GM12878 (cell line): Measurements from ENCODE around the gene KEL. TPM values are rescaled to one million over a fixed set of nuclear protein-coding genes. Genes with fewer than 3 reads are reported as not detected.

Source experiments
- ATAC-seq: fragments of 200-7000 bp; cut with Tn5 transposase; 3 replicates; pipeline ENCODE4 v1.9.1; 2020; ENCODE audit warnings: mild to moderate bottlenecking, moderate library complexity
- BruUV-seq: library from RNA; stranded (reverse); fragments of 400-500 nt; replicated peaks from 2 replicates; lab custom pipeline; 2021; lab: Mats Ljungman, UMichigan
- CTCF ChIA-PET: fragments of 300-600 bp; sonication (Branson Sonifier 250); formaldehyde crosslinking; extraction: SDS; loops from one replicate; lab custom pipeline; 2021; ENCODE audit warnings: inconsistent platforms; lab: Yijun Ruan, JAX
- POLR2A ChIA-PET: fragments of 350-600 bp; formaldehyde crosslinking; extraction: SDS; loops from one replicate; lab custom pipeline; 2021; ENCODE audit warnings: inconsistent platforms; lab: Charles Lee
- RAD21 ChIA-PET: fragments of 300-600 bp; sonication (Branson Sonifier 250); formaldehyde crosslinking; loops from one replicate; lab custom pipeline; 2023; ENCODE audit warnings: antibody characterized with exemption; ENCODE audit not compliant: unreplicated experiment; lab: Charles Lee
- SMC1A ChIA-PET: fragments of 300-600 bp; sonication (Branson Sonifier 250); formaldehyde crosslinking; loops from one replicate; lab custom pipeline; 2023; ENCODE audit not compliant: unreplicated experiment, uncharacterized antibody; lab: Charles Lee
- DNase-seq: peaks from one replicate; pipeline ENCODE4 v3.0.0-alpha.2; 2011; ENCODE audit warnings: low read depth, low spot score
- FAIRE-seq: peaks from 3 replicates; lab custom pipeline; 2011; peaks lifted over from hg19 to GRCh38; lab: Jason Lieb, UNC
- H2AFZ ChIP-seq: 2 replicates; pipeline ENCODE4 v1.6.0; 2011; ENCODE audit warnings: low read depth, low read length, control low read depth; ENCODE audit not compliant: control insufficient read depth
- H3K27ac ChIP-seq: 2 replicates; pipeline ENCODE4 v1.5.1; 2011; ENCODE audit warnings: control low read depth; ENCODE audit not compliant: control insufficient read depth, insufficient read depth
- H3K27me3 ChIP-seq, 2 experiments: replicated peaks in 1 of 2; 2 replicates each; pipeline versions ENCODE4 v1.6.0 to v1.6.1; 2011; ENCODE audit warnings: low read length in 1 of 2; ENCODE audit not compliant: control insufficient read depth in 2 of 2, insufficient read depth in 2 of 2
- H3K36me3 ChIP-seq, 2 experiments: 2 replicates each; pipeline ENCODE4 v1.5.1; 2011; ENCODE audit warnings: low read length in 1 of 2; ENCODE audit not compliant: control insufficient read depth in 2 of 2, insufficient read depth in 2 of 2
- H3K4me1 ChIP-seq: 2 replicates; pipeline ENCODE4 v1.6.1; 2011; ENCODE audit warnings: mild to moderate bottlenecking, low read length, moderate library complexity, mixed read lengths; ENCODE audit not compliant: control insufficient read depth, insufficient read depth
- H3K4me2 ChIP-seq: 2 replicates; pipeline ENCODE4 v1.6.0; 2011; ENCODE audit warnings: control low read depth; ENCODE audit not compliant: control insufficient read depth, insufficient read depth
- H3K4me3 ChIP-seq: fragments of 200-600 bp; sonication (generic); 2 replicates; pipeline ENCODE4 v1.5.1; 2016
- H3K79me2 ChIP-seq: 2 replicates; pipeline ENCODE4 v1.6.0; 2011; ENCODE audit warnings: low read length; ENCODE audit not compliant: control insufficient read depth, insufficient read depth
- H3K9ac ChIP-seq: 2 replicates; pipeline ENCODE4 v1.8.0; 2011; ENCODE audit warnings: low read length, control low read depth, mixed read lengths; ENCODE audit not compliant: control insufficient read depth, insufficient read depth
- H3K9me3 ChIP-seq: replicated peaks from 3 replicates; pipeline ENCODE4 v1.5.1; 2011; ENCODE audit warnings: mild to moderate bottlenecking, low read length; ENCODE audit not compliant: control insufficient read depth, insufficient read depth
- H4K20me1 ChIP-seq: 2 replicates; pipeline ENCODE4 v1.6.0; 2011; ENCODE audit not compliant: control insufficient read depth, insufficient read depth
- CHD4 ChIP-seq: fragments of 200-600 bp; sonication (generic); IDR thresholded peaks from 2 replicates; pipeline ENCODE4 v1.6.1; 2016; ENCODE audit warnings: mild to moderate bottlenecking
- JUNB ChIP-seq: IDR thresholded peaks from 2 replicates; pipeline ENCODE4 v1.6.1; 2016; ENCODE audit warnings: antibody characterized with exemption, mild to moderate bottlenecking
- LARP7 ChIP-seq: fragments of 450-650 bp; IDR thresholded peaks from 2 replicates; pipeline ENCODE4 v1.6.1; 2017; ENCODE audit warnings: mild to moderate bottlenecking
- MXI1 ChIP-seq: fragments of 150-350 bp; IDR thresholded peaks from 2 replicates; pipeline ENCODE4 v1.6.1; 2011; ENCODE audit warnings: low read depth, mild to moderate bottlenecking, inconsistent platforms, low read length, improper control_type of control experiment
- RCOR1 ChIP-seq: conservative IDR thresholded peaks from 2 replicates; pipeline ENCODE4 v1.6.1; 2012; ENCODE audit warnings: low read depth, low read length, improper control_type of control experiment
- SP1 ChIP-seq: IDR thresholded peaks from one replicate; pipeline ENCODE4 v1.6.1; 2011; ENCODE audit warnings: low read depth, low read length
- TCF12 ChIP-seq: IDR thresholded peaks from 2 replicates; pipeline ENCODE4 v1.6.1; 2011; ENCODE audit warnings: low read depth, mild to moderate bottlenecking, low read length
- TCF3 ChIP-seq: IDR thresholded peaks from 2 replicates; pipeline ENCODE4 v1.6.1; 2012; ENCODE audit warnings: low read depth, mild to moderate bottlenecking, low read length, borderline replicate concordance; ENCODE audit not compliant: insufficient read depth
- ZBED1 ChIP-seq: IDR thresholded peaks from 2 replicates; pipeline ENCODE4 v1.6.1; 2016; ENCODE audit warnings: borderline replicate concordance
- ZNF24 ChIP-seq: fragments of 450-650 bp; IDR thresholded peaks from 2 replicates; pipeline ENCODE4 v1.6.1; 2017; ENCODE audit warnings: antibody characterized with exemption, mild to moderate bottlenecking
- ZSCAN29 ChIP-seq: fragments of 450-650 bp; IDR thresholded peaks from 2 replicates; pipeline ENCODE4 v1.6.1; 2017; ENCODE audit warnings: mild to moderate bottlenecking, moderate library complexity
- WGBS: methylation state at CpG from one replicate; pipeline ENCODE4 v1.1.6; 2016; ENCODE audit warnings: low lambda C conversion rate; ENCODE audit not compliant: insufficient replicate concordance, insufficient coverage; ENCODE audit errors: missing lambda C conversion rate; 5-methylcytosine and 5-hydroxymethylcytosine counted together
- in situ Hi-C: fragments of 300-500 bp; cut with MboI; formaldehyde crosslinking; loops from 9 replicates; pipeline ENCODE4 v1.14.3; 2018; ENCODE audit warnings: mixed read lengths
- intact Hi-C: fragments of 100-400 bp; cut with micrococcal nuclease; formaldehyde crosslinking; loops from one replicate; pipeline ENCODE4 v1.14.2; 2022; ENCODE audit not compliant: unreplicated experiment
- polyA plus RNA-seq, 11 experiments: library from polyadenylated mRNA; depleted of rRNA in 4 of 11; unstranded in 6 of 11; stranded (reverse) in 5 of 11; fragments of >200 nt; fragmentation: Nextera tagmentation in 4 of 11; fragmentation: Illumina TruSeq in 1 of 11; extraction: Ambion mirVana in 4 of 11; extraction: Trizol in 1 of 11; gene quantifications; 1 replicate in 1 of 11; 2 replicates in 10 of 11; pipeline versions ENCODE4 v1.2.1 to v1.2.3, GENCODE V29; 2011 to 2016; ENCODE audit warnings: inconsistent platforms in 2 of 11, missing spikeins in 2 of 11, low read depth in 1 of 11
- total RNA-seq, 4 experiments: library from RNA; depleted of rRNA in 3 of 4; stranded (reverse); fragments of >200 nt in 3 of 4; fragmentation: Illumina TruSeq in 1 of 4; extraction: Trizol in 1 of 4; gene quantifications; 2 replicates each; pipeline versions ENCODE4 v1.2.1 to v1.2.3, GENCODE V29; 2013 to 2021
- TF ChIP-seq, protein P1 (sequence below): IDR thresholded peaks from 2 replicates; pipeline ENCODE4 v1.6.1; 2012; ENCODE audit warnings: mild to moderate bottlenecking, low read depth, low read length
- TF ChIP-seq, protein P2 (sequence below): IDR thresholded peaks from 2 replicates; pipeline ENCODE4 v1.6.1; 2012; ENCODE audit warnings: low read depth, low read length, improper control_type of control experiment

Gene KEL
- total and polyA plus RNA-seq, 10 of the 15 experiments (the other 5 are each of a cell fraction or from before 2014, with no cell fraction given): 0.10 to 0.73 (median 0.23) TPM; not detected in 2

DNA sequence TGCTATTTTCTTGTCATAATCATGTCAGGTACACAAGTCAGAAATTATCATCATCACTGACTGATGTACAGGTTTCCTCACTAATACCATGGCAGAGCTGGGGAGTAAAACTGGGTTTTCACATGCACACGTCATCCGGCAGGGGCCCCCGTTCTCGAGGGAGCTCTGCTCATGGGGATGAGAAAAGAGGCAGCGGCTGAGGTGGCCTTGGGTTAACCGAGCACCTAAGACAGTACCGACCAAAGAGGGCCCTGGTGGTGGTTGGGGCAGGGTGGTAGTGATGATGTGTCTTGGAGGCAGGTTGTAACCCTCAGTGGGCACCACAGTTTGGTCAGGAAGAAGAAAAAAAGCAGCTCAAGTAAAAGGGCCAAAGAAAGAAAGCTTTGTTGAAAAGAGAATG lies 64.5 kb downstream of the KEL start:
- Histone ChIP-seq H3K9me3 (no peaks in the 10 kb centered on the region), H4K20me1 (no peaks in the 10 kb centered on the region), H3K27me3 (peaks cover 0 to 3% of the 10 kb centered on the region in 2 experiments; a peak in 3 of 4 replicates), H3K36me3 (no peaks in the 10 kb centered on the region), H3K4me3 (no peak overlapping the region)
- WGBS: 12% methylated on average over 7 of the region's 7 CpGs
- ChIA-PET POLR2A (no interaction called here), CTCF (interaction anchor here (0.6 to 1.1 kb wide), 2 partner anchors 105 to 107 kb away, joined by 3 read pairs; no protein-coding TSS in a partner anchor)
- no TSS peak for BruUV-seq
- in situ Hi-C loops: no loop called here
- ATAC-seq: no peak
- no peak for FAIRE-seq
- TF ChIP-seq TCF12: no peak
- TF ChIP-seq, all 136 proteins: peak for 0
- RAD21 ChIA-PET: no interaction called here
- Histone ChIP-seq H3K79me2 (no peaks in the 10 kb centered on the region), H3K4me1 (no peaks in the 10 kb centered on the region), H3K9ac (no peak overlapping the region), H3K4me2 (no peak overlapping the region), H2AFZ (no peak overlapping the region), H3K27ac (no peak overlapping the region)
- SMC1A ChIA-PET: no interaction called here
- no peak for DNase-seq
- intact Hi-C loops: no loop called here

DNA sequence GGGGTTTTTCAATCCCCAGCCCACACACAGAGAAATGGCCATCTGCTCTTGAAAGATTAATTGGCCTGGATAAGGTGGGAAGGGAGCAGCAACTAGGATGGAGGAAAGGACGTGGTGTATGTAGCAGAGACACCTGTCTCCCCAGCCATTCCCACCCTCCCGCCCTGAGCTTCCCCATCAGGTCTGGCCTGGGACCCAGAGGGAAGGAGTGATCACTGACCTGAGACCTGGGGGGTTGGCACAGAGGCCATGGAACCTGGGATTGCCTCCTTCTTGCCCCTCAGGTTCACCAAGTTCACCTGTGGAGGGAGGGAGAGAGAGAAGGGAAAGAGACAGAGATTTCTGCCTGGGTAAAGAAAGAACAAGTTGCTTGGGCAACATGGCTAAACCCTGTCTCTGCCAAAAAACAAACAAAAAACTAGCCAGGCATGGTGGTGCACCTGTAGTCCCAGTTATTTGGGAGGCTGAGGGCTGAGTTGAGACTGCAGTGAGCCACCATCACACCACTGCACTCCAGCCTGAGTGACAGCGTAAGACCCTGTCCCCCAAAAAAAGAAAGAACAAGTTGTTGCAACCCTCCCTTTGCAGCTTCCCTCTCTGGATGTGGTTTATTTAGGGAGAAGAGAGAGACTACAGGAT lies 65.3 kb downstream of the KEL start:
- DNase-seq (no peak), FAIRE-seq (no peak), ATAC-seq (no peak)
- in situ Hi-C loops: no loop called here
- H2AFZ ChIP-seq: no peak overlapping the region
- no peaks in the 10 kb centered on the region for H3K79me2 ChIP-seq
- H3K9me3 ChIP-seq: no peaks in the 10 kb centered on the region
- ChIA-PET SMC1A (interaction anchor here (0.7 kb wide), 1 partner anchor 1209 kb away, joined by 3 read pairs; no protein-coding TSS in a partner anchor), POLR2A (no interaction called here), CTCF (interaction anchor here (0.6 to 1.7 kb wide), 3 partner anchors 20 to 106 kb away, joined by 3 to 5 read pairs (median 3); no protein-coding TSS in a partner anchor), RAD21 (no interaction called here)
- no peak overlapping the region for H3K4me2 ChIP-seq
- H3K4me3 ChIP-seq: no peak overlapping the region
- no peaks in the 10 kb centered on the region for H4K20me1 ChIP-seq
- H3K36me3 ChIP-seq: no peaks in the 10 kb centered on the region
- intact Hi-C loops: no loop called here
- no peak overlapping the region for H3K27ac ChIP-seq
- no peak overlapping the region for H3K9ac ChIP-seq
- no TSS peak for BruUV-seq
- H3K27me3 ChIP-seq: peaks cover 0 to 3% of the 10 kb centered on the region in 2 experiments; a peak in 3 of 4 replicates
- WGBS: 38% methylated on average over 3 of the region's 3 CpGs
- no peaks in the 10 kb centered on the region for H3K4me1 ChIP-seq
- no peak for TF ChIP-seq TCF3
- no peak for TF ChIP-seq JUNB
- no peak for TF ChIP-seq SP1
- no peak for TF ChIP-seq RCOR1
- no peak for TF ChIP-seq LARP7
- TF ChIP-seq ZNF24: no peak
- TF ChIP-seq ZSCAN29: no peak
- TF ChIP-seq, protein P1, sequence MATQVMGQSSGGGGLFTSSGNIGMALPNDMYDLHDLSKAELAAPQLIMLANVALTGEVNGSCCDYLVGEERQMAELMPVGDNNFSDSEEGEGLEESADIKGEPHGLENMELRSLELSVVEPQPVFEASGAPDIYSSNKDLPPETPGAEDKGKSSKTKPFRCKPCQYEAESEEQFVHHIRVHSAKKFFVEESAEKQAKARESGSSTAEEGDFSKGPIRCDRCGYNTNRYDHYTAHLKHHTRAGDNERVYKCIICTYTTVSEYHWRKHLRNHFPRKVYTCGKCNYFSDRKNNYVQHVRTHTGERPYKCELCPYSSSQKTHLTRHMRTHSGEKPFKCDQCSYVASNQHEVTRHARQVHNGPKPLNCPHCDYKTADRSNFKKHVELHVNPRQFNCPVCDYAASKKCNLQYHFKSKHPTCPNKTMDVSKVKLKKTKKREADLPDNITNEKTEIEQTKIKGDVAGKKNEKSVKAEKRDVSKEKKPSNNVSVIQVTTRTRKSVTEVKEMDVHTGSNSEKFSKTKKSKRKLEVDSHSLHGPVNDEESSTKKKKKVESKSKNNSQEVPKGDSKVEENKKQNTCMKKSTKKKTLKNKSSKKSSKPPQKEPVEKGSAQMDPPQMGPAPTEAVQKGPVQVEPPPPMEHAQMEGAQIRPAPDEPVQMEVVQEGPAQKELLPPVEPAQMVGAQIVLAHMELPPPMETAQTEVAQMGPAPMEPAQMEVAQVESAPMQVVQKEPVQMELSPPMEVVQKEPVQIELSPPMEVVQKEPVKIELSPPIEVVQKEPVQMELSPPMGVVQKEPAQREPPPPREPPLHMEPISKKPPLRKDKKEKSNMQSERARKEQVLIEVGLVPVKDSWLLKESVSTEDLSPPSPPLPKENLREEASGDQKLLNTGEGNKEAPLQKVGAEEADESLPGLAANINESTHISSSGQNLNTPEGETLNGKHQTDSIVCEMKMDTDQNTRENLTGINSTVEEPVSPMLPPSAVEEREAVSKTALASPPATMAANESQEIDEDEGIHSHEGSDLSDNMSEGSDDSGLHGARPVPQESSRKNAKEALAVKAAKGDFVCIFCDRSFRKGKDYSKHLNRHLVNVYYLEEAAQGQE: no peak
- TF ChIP-seq ZBED1: no peak
- no peak for TF ChIP-seq CHD4
- no peak for TF ChIP-seq MXI1
- TF ChIP-seq, protein P2, sequence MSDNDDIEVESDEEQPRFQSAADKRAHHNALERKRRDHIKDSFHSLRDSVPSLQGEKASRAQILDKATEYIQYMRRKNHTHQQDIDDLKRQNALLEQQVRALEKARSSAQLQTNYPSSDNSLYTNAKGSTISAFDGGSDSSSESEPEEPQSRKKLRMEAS: no peak
